ENCODE results near the gene CCT8.

CCT8 gene

GRCh38 chr21:29077651-29078090 is 4.2 kb upstream of the CCT8 start:
- peak; percentile 50 for DNase-seq

GRCh38 chr21:29076731-29077640 is 3.5 kb upstream of the CCT8 start:
- peak; percentile 43 for DNase-seq

GRCh38 chr21:29075706-29076466 is 2.4 kb upstream of the CCT8 start:
- DNase-seq, result peak; percentile 13

- DNase-seq, result no peak
Observed at GRCh38 chr21:29074783-29075182, 1.3 kb upstream of the CCT8 start.

- DNase-seq, result no peak
Observed at GRCh38 chr21:29074007-29074376, 544 bp upstream of the CCT8 start.

GRCh38 chr21:29072873-29073221 is 601 bp downstream of the CCT8 start:
- DNase-seq, result peak; percentile 12

GRCh38 chr21:29064850-29065481 is 8.5 kb downstream of the CCT8 start:
- no peak for DNase-seq

- no peak for DNase-seq
Observed at GRCh38 chr21:29056538-29057050, 16.9 kb downstream of the CCT8 start.

GRCh38 chr21:29056005-29056404 is 17.4 kb downstream of the CCT8 start:
- DNase-seq, result no peak

GRCh38 chr21:29055080-29055479 is 18.4 kb downstream of the CCT8 start:
- DNase-seq, result no peak

- peak; percentile 23 for DNase-seq
Observed at GRCh38 chr21:29053656-29054055, 19.8 kb downstream of the CCT8 start.

- no peak for DNase-seq
Observed at GRCh38 chr21:29053011-29053553, 20.4 kb downstream of the CCT8 start.

- DNase-seq, result no peak
Observed at GRCh38 chr21:29052224-29052623, 21.2 kb downstream of the CCT8 start.

- no peak for DNase-seq
Observed at GRCh38 chr21:29034678-29035077, 38.8 kb downstream of the CCT8 start.

GRCh38 chr21:29033871-29034270 is 39.6 kb downstream of the CCT8 start:
- no peak for DNase-seq

- DNase-seq, result no peak
Observed at GRCh38 chr21:29033301-29033700, 40.1 kb downstream of the CCT8 start.

GRCh38 chr21:29030909-29031308 is 42.5 kb downstream of the CCT8 start:
- DNase-seq, result no peak

- DNase-seq, result no peak
Observed at GRCh38 chr21:29029524-29029923, 43.9 kb downstream of the CCT8 start.

- DNase-seq, result peak; percentile 3
Observed at GRCh38 chr21:29025328-29025713, 48.1 kb downstream of the CCT8 start.

- peak; percentile 99 for DNase-seq
Observed at GRCh38 chr21:29024474-29025327, 48.7 kb downstream of the CCT8 start, which contains the start of gene USP16. Gene USP16 (plus strand): TSS chr21:29024668. CDS start chr21:29027914, 3,246 bp downstream.

GRCh38 chr21:29022166-29022565 is 51.3 kb downstream of the CCT8 start:
- no peak for DNase-seq

GRCh38 chr21:29018540-29018939 is 54.9 kb downstream of the CCT8 start:
- peak; percentile 8 for DNase-seq

All from fibroblast of skin of abdomen (primary cell).